ENCODE measurements around the gene PLEKHA6.
"Not testable (repeated sequence)": the region's sequence is repeated elsewhere in the genome, so short reads cannot be mapped to it uniquely, and the experiment has no call there.

PLEKHA6 gene

DNA sequence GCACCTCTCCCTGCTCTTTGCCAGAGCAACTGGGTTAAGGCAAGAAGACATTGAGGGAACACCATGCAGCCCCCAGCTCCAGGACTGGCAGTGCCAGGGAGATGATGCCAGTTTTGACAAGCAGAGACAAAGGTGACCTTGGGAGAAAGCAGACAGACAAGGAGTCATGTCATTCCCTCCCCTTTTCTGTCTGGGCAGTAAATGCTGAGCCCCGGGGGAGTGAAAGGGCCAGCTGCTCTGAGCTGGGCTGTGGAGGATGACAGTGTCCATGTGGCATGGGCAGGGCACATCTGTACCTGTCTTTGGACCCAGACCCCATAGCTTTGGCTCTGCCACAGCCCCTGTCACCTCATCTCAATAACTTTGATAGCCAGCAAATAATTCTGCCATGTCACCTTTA, 24.2 kb downstream of the PLEKHA6 start:
- DNase-seq (ENCODE audit: low read depth in 3 of 3) = no peak

DNA sequence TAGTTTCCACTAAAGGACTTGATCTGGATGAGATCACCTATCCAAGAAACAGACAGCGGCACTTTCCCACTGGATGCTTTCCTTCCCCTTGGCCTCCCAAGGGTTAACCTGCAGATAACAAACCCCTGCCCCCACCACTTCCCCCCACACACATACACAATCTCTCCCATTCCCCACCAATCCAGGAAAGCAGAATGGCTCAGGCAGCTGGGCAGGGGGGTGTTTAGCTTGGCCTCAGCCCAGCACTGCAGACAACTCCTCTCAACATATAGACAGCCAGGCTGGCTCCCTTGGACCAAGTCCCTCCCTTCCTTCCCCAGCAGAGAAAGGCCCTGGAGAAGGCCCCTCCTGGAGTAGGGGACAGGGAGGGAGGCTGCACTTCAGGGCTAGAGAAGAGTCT, 24.6 kb downstream of the PLEKHA6 start:
- DNase-seq (ENCODE audit: low read depth in 3 of 3) = no peak

DNA sequence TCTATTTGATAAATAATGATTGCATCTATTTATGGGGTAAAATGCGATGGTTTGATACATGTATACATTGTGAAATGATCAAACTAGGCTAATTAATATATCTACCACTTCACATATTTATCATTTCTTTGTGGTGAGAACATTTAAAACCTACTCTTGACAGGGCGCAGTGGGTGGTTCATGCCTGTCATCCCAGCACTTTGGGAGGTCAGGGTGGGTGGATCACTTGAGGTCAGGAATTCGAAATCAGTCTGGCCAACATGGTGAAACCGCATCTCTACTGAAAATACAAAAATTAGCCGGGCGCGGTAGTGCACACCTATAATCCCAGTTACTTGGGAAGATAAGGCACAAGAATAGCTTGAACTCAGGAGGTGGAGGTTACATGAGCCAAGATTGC, 25.3 kb downstream of the PLEKHA6 start:
- DNase-seq (ENCODE audit: low read depth in 3 of 3) = no peak

DNA sequence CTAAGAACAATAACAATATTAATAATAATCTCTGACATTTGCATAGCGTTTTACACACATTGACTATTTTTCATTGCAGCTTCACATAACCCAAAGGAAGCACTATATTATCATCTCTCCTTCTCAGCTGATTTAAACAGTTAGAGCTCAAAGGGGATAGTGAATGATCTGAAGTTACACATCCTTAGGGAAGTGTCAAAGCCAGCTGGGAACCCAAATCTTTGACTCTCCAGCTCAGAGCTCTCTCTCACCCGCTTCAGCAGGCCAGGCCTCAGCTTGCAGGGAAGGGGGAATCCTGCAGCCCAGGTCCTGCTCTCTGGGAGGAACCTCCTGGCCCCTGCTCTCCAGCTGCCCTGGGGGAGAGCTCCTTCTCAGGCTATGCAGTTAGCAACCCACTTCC, 26.3 kb downstream of the PLEKHA6 start:
- DNase-seq (ENCODE audit: low read depth in 3 of 3) = no peak

DNA sequence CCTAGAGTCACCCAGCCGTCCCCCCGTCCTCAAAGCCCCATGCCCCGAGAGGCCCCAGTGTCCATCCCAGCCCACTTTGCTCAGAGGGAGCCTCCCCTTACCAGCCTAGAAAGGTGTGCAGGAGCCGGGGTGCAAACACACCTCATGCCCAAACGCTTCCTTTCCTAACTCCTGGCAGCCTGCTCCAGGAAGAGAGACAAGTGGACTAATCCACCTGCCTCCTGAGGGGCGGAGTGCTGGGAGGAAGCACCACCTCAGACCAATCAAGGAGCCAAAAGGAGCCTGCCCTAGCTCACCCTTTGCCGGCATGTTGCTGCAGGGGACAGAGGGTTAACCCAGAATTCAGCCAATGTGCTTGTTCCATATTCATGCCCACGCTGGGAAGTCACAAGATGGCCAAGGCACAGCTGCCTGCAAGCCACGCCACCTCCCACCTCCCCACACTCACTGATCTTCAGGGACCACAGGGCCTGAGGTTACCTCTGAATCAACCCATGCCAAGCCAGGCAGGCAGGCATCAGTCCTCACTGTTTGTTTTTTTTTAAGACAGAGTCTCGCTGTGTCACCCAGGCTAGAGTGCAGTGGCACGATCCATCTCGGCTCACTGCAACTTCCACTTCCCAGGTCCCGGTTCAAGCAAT, 27.8 kb downstream of the PLEKHA6 start:
- DNase-seq (ENCODE audit: low read depth in 3 of 3) = no peak

DNA sequence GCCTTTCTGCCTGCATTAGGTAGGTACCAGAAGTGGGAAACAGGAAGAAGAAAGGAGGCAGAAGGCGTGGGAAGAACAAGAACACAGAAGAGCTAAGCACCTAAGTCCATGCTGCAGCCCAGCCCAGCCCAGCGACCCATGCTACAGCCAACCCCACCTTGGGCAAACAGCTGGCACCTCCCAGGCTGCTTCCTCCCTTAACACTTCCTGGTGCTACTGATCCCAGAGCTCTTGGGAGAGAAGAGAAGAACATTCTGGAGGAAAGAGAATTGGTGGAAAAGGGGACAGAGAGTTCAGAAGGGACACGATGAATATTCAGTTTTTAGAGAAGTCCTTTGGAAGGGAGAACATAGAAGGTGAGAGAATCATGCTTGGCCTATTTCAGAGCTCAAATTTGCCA, 28.5 kb downstream of the PLEKHA6 start:
- DNase-seq (ENCODE audit: low read depth in 3 of 3) = no peak

DNA sequence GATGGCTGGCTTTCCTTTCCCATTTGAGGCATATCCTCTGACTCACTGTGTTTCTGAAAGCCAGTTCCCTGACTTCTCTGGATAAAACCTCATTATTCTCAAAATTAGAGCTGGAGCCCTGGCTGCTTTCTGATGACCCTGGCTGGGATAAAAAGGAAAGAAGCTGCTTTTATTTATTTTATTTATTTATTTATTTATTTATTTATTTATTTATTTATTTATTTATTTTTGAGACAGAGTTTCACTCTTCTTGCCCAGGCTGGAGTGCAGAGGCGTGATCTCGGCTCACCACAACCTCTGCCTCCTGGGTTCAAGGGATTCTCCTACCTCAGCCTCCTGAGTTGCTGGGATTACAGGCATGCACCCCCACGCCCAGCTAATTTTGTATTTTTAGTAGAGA, 31.9 kb downstream of the PLEKHA6 start:
- DNase-seq (ENCODE audit: low read depth in 3 of 3) = not testable (repeated sequence)

DNA sequence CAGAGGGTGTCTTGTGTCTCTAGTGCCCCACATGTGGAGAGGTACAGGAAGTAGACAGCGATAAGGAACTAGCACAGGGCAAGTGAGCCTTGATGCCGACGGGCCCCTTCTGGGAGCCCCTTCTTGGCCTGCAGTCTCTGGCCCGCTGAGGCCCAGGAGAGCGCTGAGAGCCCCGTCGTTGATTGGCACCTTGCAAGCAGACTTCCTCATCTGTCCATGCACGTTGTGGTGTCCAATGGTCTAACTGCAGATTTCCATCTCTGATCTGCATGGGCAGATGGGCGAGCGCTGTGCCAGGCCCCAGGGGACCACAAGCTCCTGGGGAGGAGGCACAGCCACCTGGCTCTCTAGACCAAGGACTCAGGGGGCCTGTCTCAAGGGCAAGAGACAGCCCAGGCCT, 32.4 kb downstream of the PLEKHA6 start:
- DNase-seq (ENCODE audit: low read depth in 3 of 3) = no peak

DNA sequence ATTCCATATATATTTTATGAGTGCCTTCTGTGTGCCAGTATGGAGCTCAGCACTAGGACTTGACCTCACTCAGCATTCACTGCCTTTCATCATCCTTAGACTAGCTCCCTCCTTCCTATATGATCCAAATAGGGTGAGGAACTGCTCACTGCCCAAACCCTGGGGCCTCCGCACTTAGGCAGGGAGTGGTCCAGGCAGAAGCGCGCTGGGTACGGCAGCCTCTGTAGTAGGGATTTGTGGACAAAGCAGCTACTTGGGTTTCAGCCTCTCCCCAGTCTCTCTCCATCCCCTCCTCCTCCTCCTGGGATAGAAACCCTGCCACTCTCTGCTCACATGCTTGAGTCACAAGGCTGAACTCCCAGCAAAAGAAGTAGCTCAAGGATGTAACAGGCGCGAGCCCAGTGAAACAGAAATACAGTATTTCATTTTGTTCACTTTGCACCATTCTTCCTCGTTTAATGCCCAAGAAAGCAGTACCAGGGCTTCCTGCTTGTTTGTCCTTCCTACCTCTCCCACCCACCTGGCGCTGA, 32.9 kb downstream of the PLEKHA6 start:
- DNase-seq (ENCODE audit: low read depth in 3 of 3) = no peak

DNA sequence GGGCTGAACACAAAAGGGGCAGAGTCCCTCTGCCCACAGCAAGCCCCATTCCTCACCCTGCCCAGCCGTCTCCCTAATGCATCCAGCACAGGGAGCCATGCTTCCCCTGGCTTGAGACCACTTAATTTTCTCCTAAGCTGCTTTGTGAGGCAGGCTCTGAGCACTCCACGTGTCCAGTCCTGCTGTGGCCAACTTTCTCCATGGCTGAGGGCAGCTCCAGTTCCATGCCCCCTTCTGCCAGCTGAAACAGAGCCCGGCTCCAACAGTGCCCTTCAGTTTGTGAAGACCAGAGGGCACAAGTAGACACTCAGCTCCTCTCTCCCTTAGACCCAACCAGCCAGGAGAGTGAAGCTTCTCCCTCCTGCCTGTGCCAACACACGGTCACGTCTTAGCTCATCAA, 33.8 kb downstream of the PLEKHA6 start:
- no peak for DNase-seq (ENCODE audit: low read depth in 3 of 3)

DNA sequence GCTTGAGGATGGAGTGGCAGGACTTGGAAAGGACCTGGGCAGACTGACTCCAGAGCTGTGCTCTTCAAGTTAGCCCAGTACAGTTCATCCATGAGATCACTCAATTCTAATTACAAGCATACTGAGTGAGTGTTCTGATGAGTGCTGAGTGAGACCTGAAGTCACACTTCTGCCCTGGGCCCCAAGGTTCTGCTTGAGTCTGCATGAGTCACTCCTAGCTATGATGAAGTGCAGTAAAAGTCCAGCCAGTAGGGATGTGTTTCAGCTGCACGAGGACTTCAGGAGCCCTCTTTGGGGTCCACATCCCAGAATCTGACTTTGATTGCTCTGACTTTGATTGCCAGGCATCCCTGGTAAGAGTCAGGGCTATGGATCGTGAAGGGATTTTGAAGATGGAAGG, 35.8 kb downstream of the PLEKHA6 start:
- no peak for DNase-seq (ENCODE audit: low read depth in 3 of 3)

DNA sequence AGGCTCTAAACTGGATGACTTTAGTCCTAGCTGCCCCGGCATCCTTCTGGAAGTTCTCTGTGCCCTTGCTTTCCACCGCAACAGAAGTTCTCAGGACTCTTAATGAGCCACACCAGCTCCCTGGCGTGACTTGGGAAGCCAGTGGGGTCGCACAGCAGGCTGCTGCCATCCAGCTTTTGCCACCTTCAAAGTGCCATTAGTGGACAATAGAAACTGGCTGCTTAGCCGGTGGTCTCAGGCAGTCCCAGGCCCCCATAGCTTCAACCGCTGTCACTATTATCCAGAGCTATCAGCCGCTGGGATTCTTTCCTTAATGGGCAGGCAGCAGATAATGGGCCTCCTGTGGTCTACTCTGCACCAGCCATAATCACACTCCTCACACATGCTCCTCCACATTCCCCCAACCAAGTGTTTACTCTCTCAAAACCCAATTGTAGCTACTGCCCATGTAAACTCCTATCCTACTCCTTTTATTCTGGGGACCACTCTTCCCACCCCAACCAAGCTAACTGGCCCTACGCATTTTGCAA, 37.3 kb downstream of the PLEKHA6 start:
- DNase-seq (ENCODE audit: low read depth in 3 of 3) = no peak

DNA sequence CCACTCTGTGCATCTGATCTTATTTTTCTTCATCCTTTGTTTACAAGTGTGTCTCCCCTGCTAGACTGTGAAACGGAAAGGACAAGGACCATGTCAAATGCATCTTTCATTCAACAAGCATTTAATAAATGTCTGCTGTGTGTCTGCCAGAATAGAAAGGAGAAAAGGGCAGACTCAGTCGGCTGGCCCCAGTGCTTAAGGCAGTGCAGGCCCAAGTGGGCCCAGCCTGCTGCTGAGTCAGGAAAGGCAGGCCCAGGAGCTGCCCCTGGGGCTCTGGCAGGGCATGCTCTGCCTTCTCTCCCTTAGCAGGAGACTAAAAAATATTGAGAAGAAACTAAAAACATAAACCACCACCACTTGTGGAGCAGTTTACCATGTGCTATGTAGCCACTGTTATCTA, 38.1 kb downstream of the PLEKHA6 start:
- no peak for DNase-seq (ENCODE audit: low read depth in 3 of 3)

DNA sequence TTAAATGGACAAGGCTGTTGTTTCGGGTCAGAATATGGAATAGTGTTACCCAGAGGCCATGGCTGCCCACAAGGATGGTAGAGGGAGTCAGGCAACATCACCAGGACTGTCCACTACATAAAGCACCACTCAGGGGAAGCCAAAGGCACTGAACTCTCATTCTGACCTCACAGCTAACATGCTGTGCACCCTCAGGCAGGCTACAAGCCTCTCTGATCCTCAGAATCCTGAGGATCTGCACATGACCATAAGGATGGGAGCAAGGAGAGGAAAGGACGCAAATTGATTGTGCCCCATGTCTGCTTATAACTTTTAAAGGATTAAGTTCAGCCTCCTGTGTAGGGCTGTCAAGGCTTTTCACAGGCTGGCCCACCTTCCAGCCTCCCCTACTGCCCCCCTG, 38.7 kb downstream of the PLEKHA6 start:
- DNase-seq (ENCODE audit: low read depth in 3 of 3) = no peak

DNA sequence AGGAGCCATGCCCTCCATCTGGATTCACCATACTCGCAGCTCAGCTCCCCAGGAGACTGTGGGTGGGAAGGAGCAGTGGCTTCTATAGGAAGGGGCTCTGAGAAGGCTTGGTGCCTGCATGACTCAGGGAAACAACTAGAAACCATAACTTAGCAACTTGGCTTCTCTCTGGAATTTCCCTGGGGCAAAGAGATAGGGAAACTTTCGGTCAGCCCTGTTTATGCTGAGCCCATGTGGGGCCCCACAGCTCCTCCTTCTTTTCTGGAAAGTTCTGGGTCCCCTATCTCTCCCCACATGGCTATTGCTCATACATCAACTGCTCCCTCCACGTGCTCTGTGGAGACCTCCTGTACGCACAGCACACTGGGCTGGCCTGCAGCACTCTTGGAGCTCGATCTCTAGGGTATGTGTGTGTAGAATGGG, 39.3 kb downstream of the PLEKHA6 start:
- DNase-seq (ENCODE audit: low read depth in 3 of 3) = no peak

DNA sequence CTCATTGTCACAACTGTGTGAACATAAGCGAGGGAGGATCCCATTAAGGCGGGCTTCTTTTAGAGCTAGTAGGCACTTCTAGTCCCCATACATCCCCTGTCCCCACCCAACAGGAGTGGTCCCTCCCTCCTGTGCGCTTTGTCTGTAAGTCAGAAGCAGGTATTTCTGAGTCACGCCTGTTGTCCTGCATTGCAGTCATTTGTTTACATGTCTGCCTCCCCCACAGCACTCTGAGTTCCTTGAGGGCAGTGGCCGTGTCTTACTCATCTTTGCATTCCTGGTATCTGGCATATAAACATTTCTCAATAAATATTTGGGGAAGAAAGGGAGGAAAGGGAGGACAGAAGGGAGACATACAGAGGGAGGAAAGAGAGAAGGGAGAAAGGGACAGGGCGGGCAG, 40.3 kb downstream of the PLEKHA6 start:
- no peak for DNase-seq (ENCODE audit: low read depth in 3 of 3)

DNA sequence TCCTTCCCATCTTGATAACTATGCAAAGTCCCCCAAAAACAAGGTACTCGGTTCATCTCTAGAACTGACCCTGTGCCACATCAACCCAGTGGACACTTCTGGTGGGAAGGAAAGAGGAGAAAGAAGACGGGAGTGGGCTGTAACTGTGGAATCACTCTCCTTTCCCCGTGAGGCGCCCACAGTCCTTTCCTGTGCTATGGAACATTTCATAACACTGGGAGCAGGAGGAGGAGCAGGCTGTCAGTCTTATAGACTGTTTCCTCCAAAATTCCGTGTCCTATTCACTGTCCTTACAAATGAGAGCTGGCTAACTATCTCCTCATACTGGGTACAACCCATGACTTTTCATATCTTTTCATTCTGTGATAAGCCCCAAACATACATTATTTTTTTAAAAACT, 40.7 kb downstream of the PLEKHA6 start:
- no peak for DNase-seq (ENCODE audit: low read depth in 3 of 3)

DNA sequence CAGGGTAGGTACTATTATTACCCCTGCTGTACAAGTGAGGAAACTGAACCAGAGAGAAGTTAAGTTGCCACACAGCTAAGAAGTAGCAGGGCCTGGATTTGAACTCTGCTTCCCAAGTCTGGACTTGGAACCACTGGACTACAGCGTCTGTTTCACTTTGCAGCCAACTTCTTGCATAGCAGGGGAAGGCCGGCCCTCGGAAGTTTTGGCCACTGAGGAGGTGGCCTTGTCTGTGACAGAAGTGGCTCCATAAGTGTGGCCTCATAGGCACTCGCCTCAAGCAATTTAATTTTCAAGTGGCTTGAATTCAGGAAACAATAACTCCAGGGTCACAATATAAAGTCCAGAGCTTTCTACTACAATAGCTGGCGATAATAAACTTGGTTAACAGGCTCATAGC, 41.4 kb downstream of the PLEKHA6 start:
- DNase-seq (ENCODE audit: low read depth in 3 of 3) = no peak

DNA sequence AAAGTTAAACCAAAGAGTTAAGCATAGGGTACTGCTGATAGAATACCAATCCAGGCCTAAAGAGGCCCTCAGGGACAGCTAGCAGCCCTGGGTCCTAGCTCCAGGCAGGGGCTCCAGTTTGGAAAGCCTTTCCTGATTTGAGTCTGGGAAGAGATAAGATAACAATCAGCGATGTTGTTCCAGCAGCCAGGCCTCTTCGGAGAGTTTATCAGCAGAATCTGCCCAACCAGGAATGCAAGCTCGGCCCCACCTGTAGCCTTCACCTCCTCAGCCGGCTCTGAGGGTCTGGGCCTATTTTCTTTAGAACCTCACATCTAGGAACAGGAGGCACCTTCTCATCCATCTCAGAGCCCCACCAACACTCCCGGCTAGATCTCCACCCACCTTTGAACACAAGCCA, 42.6 kb downstream of the PLEKHA6 start:
- no peak for DNase-seq (ENCODE audit: low read depth in 3 of 3)

DNA sequence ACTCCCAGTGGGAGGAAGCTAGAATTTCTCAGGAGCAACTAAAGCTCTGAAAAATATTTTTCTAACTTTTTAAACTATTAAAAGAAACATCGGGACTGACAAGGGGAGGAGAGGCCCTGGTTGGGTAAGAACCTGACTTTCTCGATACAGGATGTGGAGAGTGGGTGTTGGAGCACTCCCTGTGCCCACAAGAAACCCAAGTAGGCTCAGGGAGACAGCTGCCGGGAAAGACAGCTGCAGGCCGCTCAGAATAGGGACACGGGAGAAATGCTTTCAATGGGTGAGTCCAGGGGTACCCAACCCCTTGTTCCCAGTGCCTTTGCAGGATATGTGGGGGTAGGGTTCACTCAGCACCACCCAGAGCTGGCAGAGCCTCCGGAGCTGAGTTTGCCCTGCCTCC, 43.6 kb downstream of the PLEKHA6 start:
- DNase-seq (ENCODE audit: low read depth in 3 of 3) = no peak

DNA sequence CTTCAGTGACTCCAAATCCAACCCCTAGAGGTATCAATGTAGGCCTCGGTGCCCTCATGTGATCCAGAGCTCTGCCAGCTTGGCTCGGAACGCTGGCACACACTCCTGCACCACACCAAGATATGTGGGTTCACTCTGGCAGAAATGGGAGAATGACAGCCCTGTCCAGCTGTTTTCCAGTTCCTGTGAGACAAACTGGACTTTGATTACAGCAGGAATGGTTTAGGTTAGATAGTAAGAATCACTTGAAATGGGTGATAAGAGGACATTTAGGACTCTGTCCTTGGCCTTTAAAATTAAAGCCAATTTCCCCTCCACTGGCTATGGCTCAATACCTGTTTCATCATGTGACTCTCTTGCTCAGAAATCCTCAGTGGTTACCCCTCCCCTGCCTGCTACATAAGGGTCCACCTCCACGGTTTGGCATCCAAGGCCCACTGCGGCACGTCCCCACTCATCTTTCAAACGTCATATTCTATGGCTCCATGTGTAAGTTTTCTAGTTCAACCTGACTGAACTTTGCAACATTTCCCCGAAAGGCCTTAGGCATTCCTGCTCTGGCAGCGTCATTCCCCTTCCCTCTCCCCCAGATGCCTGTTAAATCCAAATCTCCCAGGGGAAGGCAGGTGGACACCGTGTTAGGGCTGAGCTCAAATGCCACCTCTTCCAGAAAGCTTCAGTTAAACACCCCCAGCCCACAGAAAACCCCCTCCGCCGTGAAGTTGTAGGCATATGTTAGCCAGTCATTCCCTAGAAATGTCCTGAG, 44.7 kb downstream of the PLEKHA6 start:
- no peak for DNase-seq (ENCODE audit: low read depth in 3 of 3)

DNA sequence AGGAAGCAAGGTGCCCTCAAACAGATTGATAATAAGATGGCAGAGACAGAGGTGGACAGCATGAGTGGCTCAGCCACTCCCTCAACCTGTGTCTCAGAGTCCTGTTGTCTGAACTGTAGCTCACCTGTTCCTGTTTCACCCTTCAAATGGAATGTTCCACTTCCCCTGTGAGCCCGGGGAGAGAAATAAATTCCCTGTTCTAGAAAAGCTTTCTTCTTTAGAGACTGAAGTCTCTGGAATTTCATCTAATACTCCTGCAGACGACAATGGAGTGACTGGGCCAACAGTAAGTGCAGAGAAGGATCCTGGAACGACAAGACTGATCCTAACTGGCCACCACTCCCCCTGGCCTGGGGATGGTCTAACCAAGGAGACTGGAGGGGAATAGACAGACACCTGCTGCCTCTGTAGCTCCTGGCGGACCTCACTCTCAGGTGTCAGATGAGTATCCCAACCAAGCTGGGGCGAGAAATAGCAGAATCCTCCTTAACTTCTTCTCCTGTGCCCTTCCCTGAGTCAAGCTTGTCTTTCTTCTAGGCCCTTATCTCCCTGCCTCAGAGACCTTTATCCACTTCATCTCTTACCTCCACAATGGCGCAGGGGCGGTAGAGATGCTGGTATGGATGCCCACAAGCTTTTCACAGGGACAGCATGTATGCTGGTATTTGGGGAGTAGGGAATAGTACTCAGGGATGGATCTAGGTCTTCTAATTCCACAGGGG, 45.4 kb downstream of the PLEKHA6 start:
- DNase-seq (ENCODE audit: low read depth in 3 of 3) = no peak

DNA sequence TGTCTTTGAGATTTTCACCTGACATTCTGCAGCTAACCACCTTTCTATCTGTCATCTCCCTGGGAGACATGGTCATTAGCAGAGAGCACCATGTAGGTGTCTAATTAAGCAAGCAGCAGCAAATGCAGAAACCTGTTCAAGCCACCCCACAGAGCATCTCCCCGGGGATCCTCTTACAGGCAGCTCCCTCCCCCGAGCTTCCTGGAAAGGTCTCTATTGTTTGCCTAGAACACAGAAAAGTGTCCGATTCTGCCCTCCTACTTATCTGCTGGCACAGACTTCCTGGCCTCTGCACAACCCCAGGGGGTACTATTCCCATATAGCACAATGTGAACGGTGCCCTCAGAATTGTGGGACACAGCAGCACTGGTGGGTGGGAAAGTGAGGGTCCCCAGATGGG, 46.1 kb downstream of the PLEKHA6 start:
- no peak for DNase-seq (ENCODE audit: low read depth in 3 of 3)

Measured in stimulated activated CD4-positive, alpha-beta T cell treated with anti-CD3 and anti-CD28 coated beads, TNF-alpha, amount 100 ng/mL, for 4 hours (primary cell).